Renal cortical epithelial cell (primary cell): Measurements from ENCODE around the gene SEZ6. TPM values are rescaled to one million over a fixed set of nuclear protein-coding genes. Genes with fewer than 3 reads are reported as not detected.

Experiments used
- DNase-seq: peaks from one replicate; pipeline ENCODE4 v3.0.0-alpha.2; 2011; ENCODE audit warnings: low read depth
- total RNA-seq: library from RNA; depleted of rRNA; stranded (reverse); fragments of >200 nt; gene quantifications from 2 replicates; pipeline ENCODE4 v1.2.3, GENCODE V29; 2014

Gene SEZ6
- total RNA-seq, 1 donor from 2014 or later, result not detected

DNA sequence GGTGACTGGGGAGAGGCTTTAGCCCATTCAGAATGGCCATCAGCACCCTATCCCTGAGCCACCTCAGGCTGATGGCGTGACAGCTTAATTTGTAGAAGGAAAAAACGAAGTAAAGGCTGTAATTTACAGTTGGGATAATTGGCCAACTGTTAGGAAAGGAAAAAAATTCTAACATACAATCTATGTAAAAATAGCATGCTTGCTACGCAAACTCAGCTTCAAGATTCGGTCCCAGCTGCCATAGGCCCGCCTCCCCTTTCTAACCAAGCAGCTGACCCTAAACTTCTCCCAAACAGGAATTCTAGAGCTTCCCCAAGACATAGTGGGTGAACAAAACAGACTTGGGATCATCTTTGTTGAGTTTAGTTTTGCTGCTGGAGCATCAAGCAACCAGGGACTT is 4.9 kb downstream of the SEZ6 start:
- no peak for DNase-seq

DNA sequence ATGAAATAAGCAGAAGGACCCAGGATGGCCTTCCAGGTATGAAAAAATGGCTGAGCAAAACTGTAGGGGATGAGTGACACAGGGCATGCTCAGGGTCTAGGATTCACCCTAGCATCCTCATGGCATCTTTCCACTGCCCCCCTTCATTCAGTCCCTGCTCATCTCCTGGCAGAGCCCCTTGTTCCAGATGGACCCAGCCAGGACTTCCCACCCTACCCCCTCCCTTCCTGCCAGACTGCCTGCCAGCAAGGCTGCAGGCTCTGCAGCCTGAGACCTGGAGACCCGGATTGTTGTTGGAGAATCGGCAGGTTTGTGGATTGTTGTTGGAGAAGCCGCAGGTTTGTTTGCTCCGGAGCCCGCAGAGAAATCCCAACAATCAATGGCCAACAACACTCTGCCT is 6.6 kb downstream of the SEZ6 start:
- no peak for DNase-seq

DNA sequence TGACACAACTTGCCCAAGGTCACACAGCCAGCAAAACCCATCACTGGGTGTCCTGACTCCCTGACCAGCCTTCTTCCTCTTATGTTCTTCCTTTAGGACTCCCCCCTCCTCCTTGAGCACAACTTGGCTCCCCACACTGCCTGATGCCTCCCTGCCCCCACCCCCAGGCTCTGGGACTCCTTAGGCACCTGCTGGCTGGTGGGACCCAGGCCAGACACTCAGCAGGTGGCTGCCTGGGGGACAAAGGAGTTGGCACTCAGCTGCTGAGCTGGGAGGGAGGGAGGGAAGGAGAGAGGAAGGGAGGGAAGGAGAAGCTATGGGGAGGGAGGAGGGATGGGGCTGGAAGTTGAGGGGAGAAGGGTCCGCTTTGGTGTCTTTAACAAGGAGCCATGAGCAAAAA is 8.0 kb downstream of the SEZ6 start:
- DNase-seq, result no peak

- no peak for DNase-seq
Observed at GRCh38 chr17:28996554-28997096, 9.2 kb downstream of the SEZ6 start.

GRCh38 chr17:28993645-28994426 is 12.0 kb downstream of the SEZ6 start:
- no peak for DNase-seq

DNA sequence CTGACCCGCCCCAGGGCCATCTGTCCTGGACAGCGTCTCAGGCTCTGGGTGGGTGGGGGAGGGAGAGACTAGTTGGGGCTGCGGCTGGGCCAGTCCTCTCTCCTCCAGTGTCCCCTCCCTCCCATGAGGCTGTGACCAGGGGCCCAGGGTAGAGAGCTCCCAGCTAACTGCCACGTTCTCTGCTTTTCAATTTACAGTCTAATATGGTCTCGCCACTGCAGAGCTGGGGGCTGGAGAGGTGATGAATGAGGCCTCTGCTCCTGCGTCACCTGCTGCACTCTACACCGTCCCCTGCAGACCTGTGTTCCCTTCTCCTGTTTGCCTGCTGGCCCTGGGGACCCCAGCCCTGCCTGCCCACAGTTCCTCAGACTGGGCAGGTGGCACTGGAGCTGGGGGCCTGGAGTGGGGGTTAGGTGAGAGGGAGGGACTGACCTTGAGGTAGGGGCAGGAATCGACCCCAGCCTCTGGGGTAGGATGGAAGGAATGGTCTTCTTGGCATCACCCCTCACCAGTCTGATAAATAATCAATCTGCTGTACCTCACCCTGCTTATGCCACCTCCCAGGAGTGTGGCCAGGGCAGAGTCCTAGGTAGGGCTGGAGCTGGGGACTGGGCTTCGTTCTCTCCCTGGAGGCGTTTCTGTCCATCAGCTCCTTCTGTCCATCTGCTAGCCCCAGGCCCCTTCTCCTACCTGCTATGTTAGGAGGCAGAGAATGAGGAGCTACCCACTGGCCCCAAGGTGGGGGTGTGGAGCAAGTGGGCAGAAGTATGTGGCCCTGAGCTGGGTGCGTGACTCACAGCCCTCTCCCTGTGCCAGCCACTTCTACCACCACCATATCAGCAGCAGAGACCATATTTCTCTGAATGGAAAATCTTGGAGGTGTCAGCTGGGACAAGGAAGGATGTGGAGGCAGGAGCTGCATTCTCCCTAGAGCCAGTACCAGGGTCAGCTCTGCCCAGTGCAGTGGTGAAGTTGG is 12.9 kb downstream of the SEZ6 start:
- no peak for DNase-seq

GRCh38 chr17:28992185-28992584 is 13.6 kb downstream of the SEZ6 start:
- no peak for DNase-seq

DNA sequence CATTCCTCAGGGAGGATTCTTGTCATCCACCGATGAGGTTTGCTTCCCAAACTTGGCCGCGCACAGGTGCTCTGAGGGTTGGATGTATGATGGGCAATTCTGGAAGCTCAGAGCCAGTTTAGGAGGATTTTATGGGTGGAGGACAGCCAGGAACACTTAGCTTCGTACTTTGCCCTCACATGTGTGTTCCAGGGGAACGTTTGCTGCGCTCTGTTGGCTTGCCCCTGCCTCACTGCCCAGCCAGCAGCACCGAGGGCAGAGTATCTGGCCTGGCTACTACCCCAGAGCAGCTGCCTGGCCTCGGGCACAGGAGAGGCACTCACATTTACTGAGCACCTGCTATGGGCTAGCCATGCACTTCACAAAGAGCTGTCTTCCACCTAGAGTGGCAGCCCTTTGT is 14.1 kb downstream of the SEZ6 start:
- no peak for DNase-seq

GRCh38 chr17:28989028-28989427 is 16.8 kb downstream of the SEZ6 start:
- no peak for DNase-seq

DNA sequence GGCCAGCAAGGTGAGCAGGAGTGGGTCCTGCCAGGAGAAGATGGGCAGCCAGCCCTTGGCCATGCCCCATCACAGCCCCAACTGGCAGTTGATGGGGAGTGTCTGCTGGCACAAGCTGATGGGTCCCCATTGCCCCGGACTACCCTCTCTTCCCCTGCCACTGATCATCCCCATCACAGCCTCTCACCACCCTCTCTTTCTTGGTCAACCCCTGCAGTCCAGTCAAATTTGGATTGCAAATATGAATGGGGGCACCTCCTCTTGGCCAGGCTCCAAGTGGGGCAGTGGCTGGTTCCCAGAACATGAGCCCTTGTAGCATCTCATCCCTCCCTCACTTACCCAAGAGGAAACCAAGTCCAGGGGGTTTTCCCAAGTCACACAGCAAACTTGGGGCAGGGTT is 17.4 kb downstream of the SEZ6 start:
- no peak for DNase-seq

DNA sequence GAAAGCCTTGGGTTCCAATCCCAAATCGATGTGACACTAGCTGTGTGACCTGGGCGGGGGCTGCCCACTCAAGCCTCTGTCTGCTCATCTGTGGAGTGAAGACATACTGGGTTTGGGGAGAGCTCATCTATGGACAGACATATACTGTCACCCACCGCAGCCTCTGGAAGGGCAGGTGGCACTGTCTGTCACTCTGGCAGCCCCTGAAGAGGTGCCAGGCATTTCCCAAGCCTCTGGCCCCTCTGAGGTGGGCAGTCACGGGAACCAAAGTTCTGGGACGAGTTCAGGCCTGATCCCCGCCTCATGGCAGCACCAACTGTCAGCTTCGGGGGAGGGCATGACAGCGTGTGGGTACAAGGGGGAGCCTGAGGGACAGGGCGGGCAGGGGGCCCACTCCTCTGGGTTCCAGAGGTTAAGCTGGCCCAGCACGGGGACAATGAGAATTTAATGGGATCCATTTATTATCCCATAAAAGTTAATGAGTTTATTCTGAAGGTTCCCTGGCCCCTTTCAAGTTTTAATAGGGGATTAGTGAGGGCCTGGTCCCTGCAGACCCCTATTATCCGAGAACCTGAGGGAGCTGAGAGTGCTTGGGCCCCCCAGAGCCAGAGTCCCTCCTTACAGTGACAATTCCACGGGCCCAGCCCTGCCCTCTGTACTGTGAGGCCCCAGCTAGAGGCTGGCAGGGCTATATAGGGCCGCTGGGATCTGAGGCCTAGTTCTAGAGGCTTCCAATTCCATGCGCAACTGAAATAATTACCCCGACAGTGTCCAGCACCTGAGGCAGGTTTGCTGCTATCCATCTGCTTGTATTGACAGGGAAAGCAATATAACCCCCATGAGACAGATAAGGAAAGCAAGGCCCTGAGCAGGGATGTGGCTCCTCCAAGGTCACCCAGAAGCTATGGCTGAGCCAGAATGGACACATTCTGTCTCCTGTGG is 18.8 kb downstream of the SEZ6 start:
- DNase-seq, result no peak

GRCh38 chr17:28985950-28986713 is 19.7 kb downstream of the SEZ6 start:
- DNase-seq, result no peak

- DNase-seq, result no peak
Observed at GRCh38 chr17:28983286-28984230, 22.3 kb downstream of the SEZ6 start.

GRCh38 chr17:28982131-28982793 is 23.6 kb downstream of the SEZ6 start:
- no peak for DNase-seq

- DNase-seq, result no peak
Observed at GRCh38 chr17:28978356-28978964, 27.4 kb downstream of the SEZ6 start.

DNA sequence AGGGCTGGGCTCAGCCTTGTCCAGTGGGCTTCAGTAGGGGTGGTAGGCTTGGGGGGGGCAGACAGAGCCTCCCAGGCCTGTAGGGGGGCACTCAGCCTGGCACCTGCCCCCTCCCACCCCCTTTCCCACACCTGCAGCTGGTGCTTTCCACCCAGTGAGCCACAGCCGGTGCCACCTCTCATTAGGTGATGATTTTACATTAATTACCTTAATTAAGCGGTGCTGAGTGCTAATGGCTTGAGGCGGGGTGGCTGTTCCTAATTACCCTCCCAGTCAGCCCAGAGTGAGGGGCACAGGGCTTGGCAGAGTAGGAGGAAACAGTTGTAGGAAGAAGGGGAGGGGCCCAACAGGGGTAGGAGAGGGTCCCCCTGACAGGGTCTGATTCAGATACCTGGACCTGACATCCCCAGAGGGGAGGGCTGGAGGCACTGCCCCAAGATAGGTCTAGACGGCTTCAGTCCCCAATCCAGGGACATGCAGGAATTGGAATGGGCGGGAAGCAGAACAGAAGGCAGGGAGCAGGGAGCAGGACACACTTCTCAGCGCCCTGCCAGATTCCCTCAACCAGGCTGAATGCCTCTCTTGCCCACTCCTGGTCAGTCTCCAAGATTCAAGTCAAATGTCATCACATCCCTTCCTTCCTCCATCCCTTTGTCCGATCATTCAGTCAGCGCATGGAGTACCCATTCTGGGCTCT is 28.0 kb downstream of the SEZ6 start:
- no peak for DNase-seq

DNA sequence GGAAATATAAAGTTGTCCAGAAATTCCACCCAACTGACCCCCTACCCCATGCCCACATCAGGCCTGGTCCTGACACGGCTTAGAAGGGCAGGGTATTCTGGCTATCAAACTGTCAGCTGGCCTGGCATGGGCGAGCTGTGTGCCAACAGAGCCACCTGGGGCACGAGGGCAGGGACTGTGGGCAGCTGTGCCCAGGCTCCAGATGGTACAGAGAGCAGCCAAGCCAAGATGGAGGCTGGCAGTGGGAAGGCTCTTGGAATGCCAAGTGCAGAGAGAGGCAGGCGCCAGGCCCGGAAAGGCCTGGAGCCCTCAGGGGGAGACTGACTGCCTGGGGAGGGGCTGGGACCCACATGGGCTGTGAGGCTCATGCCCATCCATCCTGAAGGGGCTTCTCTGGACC is 30.2 kb downstream of the SEZ6 start:
- no peak for DNase-seq

GRCh38 chr17:28975031-28975430 is 30.8 kb downstream of the SEZ6 start:
- no peak for DNase-seq
